Ovary (tissue), 9 donors: ENCODE results near the gene COL8A2. TPM values are rescaled to one million over a fixed set of nuclear protein-coding genes. Genes with fewer than 3 reads are reported as not detected.

ENCODE experiments used
- DNase-seq, 5 donors: peaks; one replicate each; pipeline ENCODE4 v3.0.0-alpha.2; 2019 to 2020
- H3K27ac ChIP-seq, 2 donors: fragments of 200-600 bp; one replicate each; pipeline versions ENCODE4 v1.5.1 to v1.8.0; 2019 to 2022
- H3K27me3 ChIP-seq: fragments of 200-600 bp; one replicate; pipeline ENCODE4 v1.8.0; 2022
- H3K36me3 ChIP-seq: fragments of 200-600 bp; sonication (generic); one replicate; pipeline ENCODE4 v1.5.1; 2019
- H3K4me1 ChIP-seq: one replicate; pipeline ENCODE4 v1.8.1; 2013; ENCODE audit warnings: mild to moderate bottlenecking, moderate library complexity; ENCODE audit not compliant: insufficient read depth
- H3K4me3 ChIP-seq: fragments of 200-600 bp; sonication (generic); one replicate; pipeline ENCODE4 v1.5.1; 2017
- H3K9me3 ChIP-seq, 2 donors: fragments of 200-600 bp in 1 of 2; sonication (generic) in 1 of 2; one replicate each; pipeline versions ENCODE4 v1.5.1 to v1.8.1; 2013 to 2019; ENCODE audit warnings: mild to moderate bottlenecking in 1 of 2, moderate library complexity in 1 of 2
- EP300 ChIP-seq: sonication (generic); formaldehyde crosslinking; IDR thresholded peaks from one replicate; pipeline ENCODE4 v1.6.1; 2017; ENCODE audit warnings: antibody characterized with exemption
- POLR2A ChIP-seq: fragments of 450-650 bp; IDR thresholded peaks from one replicate; pipeline ENCODE4 v1.6.1; 2017; ENCODE audit warnings: antibody characterized with exemption, mild to moderate bottlenecking, moderate library complexity
- WGBS, 3 donors: extraction: QIAGEN DNeasy Blood & Tissue Kit in 1 of 3; methylation state at CpG; one replicate each; pipeline versions ENCODE4 v1.1.5 to v1.1.7; 2013 to 2017; 5-methylcytosine and 5-hydroxymethylcytosine counted together
- intact Hi-C, 4 donors: fragments of 100-400 bp; cut with DNase I; formaldehyde crosslinking; loops; one replicate each; pipeline versions ENCODE4 v1.11.0 to v1.15.1; 2022 to 2023
- polyA plus RNA-seq, 2 donors: library from polyadenylated mRNA; stranded (reverse); fragments of 200-250 nt in 1 of 2; fragments of 350-450 nt in 1 of 2; fragmentation: Illumina TruSeq in 1 of 2; extraction: RNeasy Lipid Tissue Mini Kit (QIAGEN cat#74804) in 1 of 2; gene quantifications; one replicate each; pipeline ENCODE4 v1.2.3, GENCODE V29; 2013 to 2014
- total RNA-seq, 7 donors: library from RNA; depleted of rRNA in 2 of 7; stranded (reverse); fragments of >200 nt in 2 of 7; fragmentation: NEBNext Ultra II Directional in 3 of 7; extraction: Animal tissue kit (Norgen Biotek cat#: 25700) in 3 of 7; gene quantifications; one replicate each; pipeline versions ENCODE4 v1.1.0 to v1.2.4, GENCODE V29; 2016 to 2023
- TF ChIP-seq, protein P1 (sequence below), 3 donors: fragments of 450-650 bp in 2 of 3; fragments of 200-600 bp in 1 of 3; IDR thresholded peaks; one replicate each; pipeline versions ENCODE4 v1.5.1 to v1.8.0; 2016 to 2022; ENCODE audit warnings: antibody characterized with exemption in 3 of 3, mild to moderate bottlenecking in 1 of 3
- donor health status: DM: no; HTN: no; CAD: no; lungs with moderate emphysema.
- donor health status: DM: no; HTN: no; CAD: no.
- donor health status: Bipolar disorder and iron deficiency.
- donor health status: DM: yes; HTN: yes; CAD: no.
- donor health status: DM: no; HTN: no; CAD: no.
- donor health status: DM: yes; HTN: yes; CAD: no.

The COL8A2 gene
- total and polyA plus RNA-seq, 9 donors = 2.3 to 6.2 (median 4.1) TPM

DNA sequence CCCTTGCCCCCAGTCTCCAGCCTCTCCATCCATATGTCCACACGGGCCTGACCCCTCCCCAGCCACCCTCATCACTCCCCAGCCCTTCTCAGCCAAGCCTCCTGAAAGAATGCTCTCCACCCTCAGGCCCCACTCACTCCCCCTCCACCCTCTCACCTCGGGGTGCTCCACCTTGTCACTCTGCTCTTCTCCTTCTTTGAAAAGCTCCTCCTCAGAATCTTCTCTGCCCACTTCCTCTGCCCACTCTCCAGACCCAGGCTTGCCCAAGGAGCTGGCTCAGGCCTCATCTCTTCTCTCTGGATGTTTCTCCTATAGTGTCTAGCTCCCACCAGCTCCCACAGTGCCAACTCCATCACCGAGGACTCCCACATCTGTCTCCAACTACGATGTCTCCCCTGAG is 13.9 kb downstream of the COL8A2 start:
- TF ChIP-seq, protein P1, sequence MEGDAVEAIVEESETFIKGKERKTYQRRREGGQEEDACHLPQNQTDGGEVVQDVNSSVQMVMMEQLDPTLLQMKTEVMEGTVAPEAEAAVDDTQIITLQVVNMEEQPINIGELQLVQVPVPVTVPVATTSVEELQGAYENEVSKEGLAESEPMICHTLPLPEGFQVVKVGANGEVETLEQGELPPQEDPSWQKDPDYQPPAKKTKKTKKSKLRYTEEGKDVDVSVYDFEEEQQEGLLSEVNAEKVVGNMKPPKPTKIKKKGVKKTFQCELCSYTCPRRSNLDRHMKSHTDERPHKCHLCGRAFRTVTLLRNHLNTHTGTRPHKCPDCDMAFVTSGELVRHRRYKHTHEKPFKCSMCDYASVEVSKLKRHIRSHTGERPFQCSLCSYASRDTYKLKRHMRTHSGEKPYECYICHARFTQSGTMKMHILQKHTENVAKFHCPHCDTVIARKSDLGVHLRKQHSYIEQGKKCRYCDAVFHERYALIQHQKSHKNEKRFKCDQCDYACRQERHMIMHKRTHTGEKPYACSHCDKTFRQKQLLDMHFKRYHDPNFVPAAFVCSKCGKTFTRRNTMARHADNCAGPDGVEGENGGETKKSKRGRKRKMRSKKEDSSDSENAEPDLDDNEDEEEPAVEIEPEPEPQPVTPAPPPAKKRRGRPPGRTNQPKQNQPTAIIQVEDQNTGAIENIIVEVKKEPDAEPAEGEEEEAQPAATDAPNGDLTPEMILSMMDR (IDR thresholded peaks at IDR 0.05) = no peak
- 54 to 60% (median 60%) methylated on average over 4 of the region's 4 CpGs for WGBS, 3 donors
- Histone ChIP-seq H3K4me1 (no peaks in the 10 kb centered on the region), H3K4me3 (no peak overlapping the region), H3K27ac (no peak overlapping the region), H3K27me3 (no peaks in the 10 kb centered on the region), H3K9me3 (no peaks in the 10 kb centered on the region), H3K36me3 (no peaks in the 10 kb centered on the region)
- intact Hi-C loops = no loop called here
- DNase-seq = no peak

DNA sequence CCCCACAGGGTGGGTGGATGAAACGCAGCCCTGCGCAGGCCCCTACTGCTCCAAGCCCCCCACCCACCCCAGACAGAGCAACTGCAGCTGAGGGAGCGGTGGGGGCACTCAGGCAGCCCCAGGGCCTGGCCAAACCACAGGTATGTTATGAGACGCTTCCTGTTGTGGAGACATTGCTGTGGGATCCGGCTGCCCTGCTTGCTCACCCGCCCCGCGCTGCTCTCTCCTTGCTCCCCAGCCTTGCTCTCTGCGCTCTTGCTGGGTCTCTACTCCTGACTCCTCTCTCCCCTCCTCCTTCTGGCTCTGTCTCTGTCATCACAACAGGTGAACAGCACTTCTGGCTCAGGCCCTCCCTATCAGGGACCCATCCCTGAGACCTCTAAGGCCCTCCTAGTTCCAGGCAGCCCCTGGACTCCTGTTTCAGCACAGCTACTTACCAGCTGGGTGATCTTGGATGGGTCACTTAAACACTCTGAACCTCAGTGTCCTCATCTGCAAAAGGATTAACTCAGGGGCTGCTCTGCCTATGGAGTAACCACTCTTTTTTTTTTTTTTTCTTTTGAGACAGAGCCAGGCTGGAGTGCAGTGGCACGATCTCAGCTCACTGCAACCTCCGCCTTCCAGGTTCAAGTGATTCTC is 15.9 kb downstream of the COL8A2 start:
- Histone ChIP-seq H3K27me3 (no peaks in the 10 kb centered on the region), H3K27ac (no peak overlapping the region), H3K4me1 (no peaks in the 10 kb centered on the region), H3K9me3 (no peaks in the 10 kb centered on the region), H3K4me3 (no peak overlapping the region), H3K36me3 (no peaks in the 10 kb centered on the region)
- no peak for DNase-seq
- WGBS, 3 donors = 65 to 72% (median 68%) methylated on average over 11 of the region's 11 CpGs
- no peak for TF ChIP-seq EP300
- no peak for TF ChIP-seq POLR2A
- TF ChIP-seq, protein P1 (IDR thresholded peaks at IDR 0.05) = no peak
- intact Hi-C loops = loop anchor here in 1 of 4 donors (10.0 kb wide), 1 partner anchor 316 kb away; no protein-coding TSS in a partner anchor

DNA sequence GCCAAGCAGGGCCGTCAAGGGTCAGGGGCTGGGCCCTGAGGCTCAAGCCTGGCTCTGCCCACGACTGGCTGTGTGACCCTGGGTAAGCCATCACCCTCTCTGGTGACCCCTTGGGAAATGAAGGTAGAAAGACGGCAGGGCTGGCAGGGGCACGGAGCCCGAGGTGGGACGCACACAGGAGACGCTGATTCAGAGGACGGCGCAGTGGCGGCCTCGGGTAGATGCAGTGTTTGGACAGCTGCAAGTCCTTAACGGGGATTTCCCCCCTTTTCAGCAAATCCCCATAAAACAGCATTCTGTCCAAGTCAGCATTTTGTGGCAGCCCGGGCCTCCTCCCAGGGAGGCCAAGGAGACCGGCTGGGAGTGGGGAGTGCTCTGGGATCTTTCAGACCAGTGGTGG is 16.7 kb downstream of the COL8A2 start:
- H3K4me3 ChIP-seq = no peak overlapping the region
- TF ChIP-seq POLR2A = no peak
- TF ChIP-seq, protein P1 (IDR thresholded peaks at IDR 0.05) = no peak
- no peak for TF ChIP-seq EP300
- no peak overlapping the region for H3K27ac ChIP-seq
- no peaks in the 10 kb centered on the region for H3K27me3 ChIP-seq
- DNase-seq = no peak
- intact Hi-C loops = loop anchor here in 1 of 4 donors (10.0 kb wide), 1 partner anchor 316 kb away; no protein-coding TSS in a partner anchor
- H3K9me3 ChIP-seq = no peaks in the 10 kb centered on the region
- H3K4me1 ChIP-seq = no peaks in the 10 kb centered on the region
- 78 to 86% (median 86%) methylated on average over 14 of the region's 14 CpGs for WGBS, 3 donors
- no peaks in the 10 kb centered on the region for H3K36me3 ChIP-seq

DNA sequence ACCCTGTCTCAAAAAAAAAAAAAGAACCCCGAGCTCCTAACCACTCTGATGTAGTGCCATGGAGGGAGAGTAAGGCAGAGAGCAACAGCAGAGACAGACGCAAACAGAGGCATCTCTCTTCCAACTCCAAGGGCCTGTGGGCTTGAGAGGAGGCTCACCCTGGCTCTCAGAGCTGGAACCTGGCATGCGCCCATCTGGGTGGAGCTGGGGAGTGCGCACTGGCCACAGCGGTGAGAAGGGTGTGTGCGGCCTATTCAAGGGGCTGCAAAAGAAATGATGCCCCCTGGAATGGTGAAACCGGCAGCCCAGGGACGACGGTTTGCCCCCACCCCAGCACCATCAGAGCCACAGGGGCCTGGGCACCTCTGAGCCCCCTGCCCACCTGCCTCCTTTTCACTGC is 17.6 kb downstream of the COL8A2 start:
- 85 to 88% (median 86%) methylated on average over 9 of the region's 9 CpGs for WGBS, 3 donors
- H3K4me3 ChIP-seq = no peak overlapping the region
- no peaks in the 10 kb centered on the region for H3K9me3 ChIP-seq
- no peak overlapping the region for H3K27ac ChIP-seq
- H3K36me3 ChIP-seq = no peaks in the 10 kb centered on the region
- H3K27me3 ChIP-seq = no peaks in the 10 kb centered on the region
- no peak for TF ChIP-seq POLR2A
- TF ChIP-seq EP300 = no peak
- TF ChIP-seq, protein P1 (IDR thresholded peaks at IDR 0.05) = no peak
- no peak for DNase-seq
- intact Hi-C loops = loop anchor here in 1 of 4 donors (10.0 kb wide), 1 partner anchor 317 kb away; no protein-coding TSS in a partner anchor
- H3K4me1 ChIP-seq = no peaks in the 10 kb centered on the region
